Measurements from ENCODE around the gene PAX9. TPM values are rescaled to one million over a fixed set of nuclear protein-coding genes. Genes with fewer than 3 reads are reported as not detected.
"Not testable (repeated sequence)": the region's sequence is repeated elsewhere in the genome, so short reads cannot be mapped to it uniquely, and the experiment has no call there.

PAX9 gene
- total RNA-seq, 1 donor from 2014 or later: not detected

- DNase-seq (ENCODE audit: low read depth in 2 of 2): no peak
Measured at GRCh38 chr14:36672095-36672494, 10.4 kb downstream of the PAX9 start.

- no peak for DNase-seq (ENCODE audit: low read depth in 2 of 2)
Measured at GRCh38 chr14:36674659-36675058, 13.0 kb downstream of the PAX9 start.

- no peak for DNase-seq (ENCODE audit: low read depth in 2 of 2)
Measured at GRCh38 chr14:36675581-36675980, 13.9 kb downstream of the PAX9 start.

- DNase-seq (ENCODE audit: low read depth in 2 of 2): no peak
Measured at GRCh38 chr14:36676236-36676635, 14.6 kb downstream of the PAX9 start.

- DNase-seq (ENCODE audit: low read depth in 2 of 2): no peak
Measured at GRCh38 chr14:36682338-36682737, 20.7 kb downstream of the PAX9 start.

GRCh38 chr14:36683083-36683724 is 21.5 kb downstream of the PAX9 start:
- DNase-seq (ENCODE audit: low read depth in 2 of 2): no peak

- DNase-seq (ENCODE audit: low read depth in 2 of 2): no peak
Measured at GRCh38 chr14:36684946-36685345, 23.3 kb downstream of the PAX9 start.

- no peak for DNase-seq (ENCODE audit: low read depth in 2 of 2)
Measured at GRCh38 chr14:36690311-36691040, 28.8 kb downstream of the PAX9 start.

- not testable (repeated sequence) for DNase-seq (ENCODE audit: low read depth in 2 of 2)
Measured at GRCh38 chr14:36699420-36699819, 37.8 kb downstream of the PAX9 start.

- DNase-seq (ENCODE audit: low read depth in 2 of 2): no peak
Measured at GRCh38 chr14:36700651-36701050, 39.0 kb downstream of the PAX9 start.

- no peak for DNase-seq (ENCODE audit: low read depth in 2 of 2)
Measured at GRCh38 chr14:36701132-36701531, 39.5 kb downstream of the PAX9 start.

GRCh38 chr14:36702474-36702873 is 40.8 kb downstream of the PAX9 start:
- DNase-seq (ENCODE audit: low read depth in 2 of 2): no peak

GRCh38 chr14:36707570-36707969 is 45.9 kb downstream of the PAX9 start:
- no peak for DNase-seq (ENCODE audit: low read depth in 2 of 2)

- DNase-seq (ENCODE audit: low read depth in 2 of 2): no peak
Measured at GRCh38 chr14:36713960-36714703, 52.5 kb downstream of the PAX9 start.

- peak in 1 of 2 donors; percentile 43 for DNase-seq (ENCODE audit: low read depth in 2 of 2)
Measured at GRCh38 chr14:36716614-36717184, 55.0 kb downstream of the PAX9 start.

- DNase-seq (ENCODE audit: low read depth in 2 of 2): no peak
Measured at GRCh38 chr14:36717363-36717762, 55.7 kb downstream of the PAX9 start.

GRCh38 chr14:36718216-36718615 is 56.6 kb downstream of the PAX9 start:
- no peak for DNase-seq (ENCODE audit: low read depth in 2 of 2)

GRCh38 chr14:36719823-36720222 is 58.2 kb downstream of the PAX9 start:
- DNase-seq (ENCODE audit: low read depth in 2 of 2): no peak

GRCh38 chr14:36720657-36721056 is 59.0 kb downstream of the PAX9 start:
- no peak for DNase-seq (ENCODE audit: low read depth in 2 of 2)

- DNase-seq (ENCODE audit: low read depth in 2 of 2): no peak
Measured at GRCh38 chr14:36721877-36722276, 60.2 kb downstream of the PAX9 start.

GRCh38 chr14:36723530-36723929 is 61.9 kb downstream of the PAX9 start:
- DNase-seq (ENCODE audit: low read depth in 2 of 2): no peak

GRCh38 chr14:36724162-36724561 is 62.5 kb downstream of the PAX9 start:
- no peak for DNase-seq (ENCODE audit: low read depth in 2 of 2)

Measured in dermis microvascular lymphatic vessel endothelial cell (primary cell).